GM23338 (cell line): Measurements from ENCODE around the gene CCNA2. TPM values are rescaled to one million over a fixed set of nuclear protein-coding genes. Genes with fewer than 3 reads are reported as not detected.

Experiments
- ATAC-seq: fragments of 200-7000 bp; cut with Tn5 transposase; 3 replicates; pipeline ENCODE4 v1.9.1; 2020
- DNase-seq: peaks from one replicate; pipeline ENCODE4 v3.0.0-alpha.2; 2015; ENCODE audit warnings: low spot score
- H2AFZ ChIP-seq: fragments of 200-600 bp; sonication (generic); 2 replicates; pipeline ENCODE4 v1.8.0; 2016; ENCODE audit warnings: antibody characterized with exemption, mild to moderate bottlenecking, moderate library complexity
- H3F3A ChIP-seq: fragments of 200-600 bp; sonication (generic); replicated peaks from 2 replicates; pipeline ENCODE4 v1.8.0; 2017; ENCODE audit warnings: antibody characterized with exemption, mixed run types, low read depth
- H3K27ac ChIP-seq: fragments of 200-600 bp; sonication (generic); 2 replicates; pipeline ENCODE4 v1.6.1; 2016; ENCODE audit warnings: low read depth
- H3K27me3 ChIP-seq: fragments of 200-600 bp; sonication (generic); 2 replicates; pipeline ENCODE4 v1.8.0; 2016; ENCODE audit warnings: mild to moderate bottlenecking, mixed run types, moderate library complexity; ENCODE audit not compliant: insufficient read depth
- H3K36me3 ChIP-seq: fragments of 200-600 bp; sonication (generic); 2 replicates; pipeline ENCODE4 v1.8.0; 2016; ENCODE audit warnings: mild to moderate bottlenecking; ENCODE audit not compliant: insufficient read depth
- H3K4me1 ChIP-seq: fragments of 200-600 bp; sonication (generic); 2 replicates; pipeline ENCODE4 v1.8.0; 2016; ENCODE audit warnings: mild to moderate bottlenecking, moderate library complexity; ENCODE audit not compliant: insufficient read depth
- H3K4me2 ChIP-seq: fragments of 200-600 bp; sonication (generic); 2 replicates; pipeline ENCODE4 v1.7.1; 2017; ENCODE audit warnings: mixed run types
- H3K4me3 ChIP-seq: fragments of 200-600 bp; sonication (generic); 2 replicates; pipeline ENCODE4 v1.6.1; 2016; ENCODE audit warnings: mixed run types
- H3K79me2 ChIP-seq: fragments of 200-600 bp; sonication (generic); replicated peaks from 2 replicates; pipeline ENCODE4 v1.8.0; 2017; ENCODE audit warnings: mild to moderate bottlenecking; ENCODE audit not compliant: insufficient read depth
- H3K9me2 ChIP-seq: fragments of 200-600 bp; sonication (generic); 2 replicates; pipeline ENCODE4 v1.8.0; 2017; ENCODE audit not compliant: insufficient read depth
- H4K20me1 ChIP-seq: fragments of 200-600 bp; sonication (generic); replicated peaks from 2 replicates; pipeline ENCODE4 v1.8.0; 2017; ENCODE audit warnings: mild to moderate bottlenecking; ENCODE audit not compliant: insufficient read depth
- H3K27ac Mint-ChIP-seq: 2 replicates; pipeline ENCODE4 v1.8.0; 2020; ENCODE audit warnings: inconsistent platforms, mild to moderate bottlenecking, moderate library complexity, mixed read lengths
- H3K27me3 Mint-ChIP-seq: 3 replicates; pipeline ENCODE4 v1.8.0; 2022; ENCODE audit warnings: low read depth, mild to moderate bottlenecking, moderate library complexity, mixed read lengths, inconsistent platforms; ENCODE audit not compliant: insufficient read depth, poor library complexity
- H3K36me3 Mint-ChIP-seq: 3 replicates; pipeline ENCODE4 v1.8.0; 2021; ENCODE audit warnings: low read depth, mild to moderate bottlenecking, inconsistent platforms, moderate library complexity, mixed read lengths
- H3K4me1 Mint-ChIP-seq: 3 replicates; pipeline ENCODE4 v1.8.0; 2020; ENCODE audit warnings: mild to moderate bottlenecking, inconsistent platforms, mixed read lengths
- H3K4me3 Mint-ChIP-seq: 3 replicates; pipeline ENCODE4 v1.8.0; 2021; ENCODE audit warnings: moderate library complexity, mild to moderate bottlenecking, inconsistent platforms, mixed read lengths
- H3K9me3 Mint-ChIP-seq: 3 replicates; pipeline ENCODE4 v1.8.0; 2020; ENCODE audit warnings: moderate library complexity, mild to moderate bottlenecking, inconsistent platforms, mixed read lengths
- CREB1 ChIP-seq: fragments of 250-450 bp; sonication (Bioruptor Pico); IDR thresholded peaks from 2 replicates; pipeline ENCODE4 v1.5.0; 2020; ENCODE audit warnings: low read depth, mild to moderate bottlenecking, moderate library complexity
- CTCF ChIP-seq, 2 experiments: fragments of 200-600 bp in 1 of 2; sonication (generic) in 1 of 2; conservative IDR thresholded peaks; 2 replicates each; pipeline versions ENCODE4 v1.5.1 to v1.6.1; 2016 to 2017; ENCODE audit warnings: antibody characterized with exemption in 2 of 2, low read depth in 2 of 2, mild to moderate bottlenecking in 2 of 2, moderate library complexity in 1 of 2
- ETS1 ChIP-seq: IDR thresholded peaks from 2 replicates; pipeline ENCODE4 v1.6.1; 2016; ENCODE audit warnings: antibody characterized with exemption
- EZH2 ChIP-seq: fragments of 200-600 bp; sonication (generic); IDR thresholded peaks from one replicate; pipeline ENCODE4 v1.8.0; 2017; ENCODE audit warnings: antibody characterized with exemption, mild to moderate bottlenecking, low read depth; ENCODE audit not compliant: unreplicated experiment
- EZH2phosphoT487 ChIP-seq: fragments of 200-600 bp; sonication (generic); IDR thresholded peaks from one replicate; pipeline ENCODE4 v1.8.1; 2018; ENCODE audit warnings: antibody characterized with exemption; ENCODE audit not compliant: unreplicated experiment
- NANOG ChIP-seq: IDR thresholded peaks from 2 replicates; pipeline ENCODE4 v1.6.1; 2016; ENCODE audit warnings: antibody characterized with exemption, borderline replicate concordance
- POLR2AphosphoS5 ChIP-seq: IDR thresholded peaks from 2 replicates; pipeline ENCODE4 v1.6.1; 2016; ENCODE audit warnings: antibody characterized with exemption, low read depth
- REST ChIP-seq: IDR thresholded peaks from one replicate; pipeline ENCODE4 v1.6.1; 2018; ENCODE audit warnings: antibody characterized with exemption; ENCODE audit not compliant: unreplicated experiment
- STAT1 ChIP-seq: IDR thresholded peaks from one replicate; pipeline ENCODE4 v1.6.1; 2016; ENCODE audit warnings: antibody characterized with exemption; ENCODE audit not compliant: unreplicated experiment
- ZNF114 ChIP-seq: fragments of 250-450 bp; sonication (Bioruptor Pico); IDR thresholded peaks from 2 replicates; pipeline ENCODE4 v1.5.0; 2020; ENCODE audit warnings: mild to moderate bottlenecking, moderate library complexity
- polyA plus RNA-seq: library from polyadenylated mRNA; unstranded; fragments of >200 nt; fragmentation: Nextera tagmentation; extraction: Ambion mirVana; gene quantifications from 2 replicates; pipeline ENCODE4 v1.2.1, GENCODE V29; 2016
- total RNA-seq: library from RNA; depleted of rRNA; stranded (reverse); fragments of >200 nt; shearing (Covaris generic); gene quantifications from 2 replicates; pipeline ENCODE4 v1.2.3, GENCODE V29; 2014

Gene CCNA2
- total and polyA plus RNA-seq, 2 experiments from 2014 or later: 60.5 to 160 TPM

- H3K9me3 Mint-ChIP-seq: no peaks in the 10 kb centered on the region
- Histone ChIP-seq H3K9me2 (no peaks in the 10 kb centered on the region), H4K20me1 (no peaks in the 10 kb centered on the region), H3K79me2 (no peaks in the 10 kb centered on the region; the same call in 1 of the 2 replicates), H3K4me1 (no peaks in the 10 kb centered on the region), H3K4me3 (no peak overlapping the region), H3K4me2 (no peak overlapping the region), H3K27me3 (no peaks in the 10 kb centered on the region), H3F3A (no peaks in the 10 kb centered on the region), H3K36me3 (no peaks in the 10 kb centered on the region; the same call in 1 of the 2 replicates), H3K27ac (no peak overlapping the region), H2AFZ (no peak overlapping the region)
- H3K27ac Mint-ChIP-seq: peak overlapping the region; percentile 21; the same call in 1 of the 2 replicates
- H3K27me3 Mint-ChIP-seq: no peaks in the 10 kb centered on the region
- H3K36me3 Mint-ChIP-seq: peaks cover 19% of the 10 kb centered on the region
- no peak overlapping the region for H3K4me3 Mint-ChIP-seq
- TF ChIP-seq ETS1: no peak
- no peak for TF ChIP-seq CTCF (conservative IDR thresholded peaks at IDR 0.05; ENCODE audit: low read depth in 2 of 2)
- no peak for TF ChIP-seq CREB1
- no peak for TF ChIP-seq REST
- no peak for TF ChIP-seq EZH2
- DNase-seq: peak; percentile 50
- peaks cover 6% of the 10 kb centered on the region; the same call in 2 of the 3 replicates for H3K4me1 Mint-ChIP-seq
- no peak; the same call in 2 of the 3 replicates for ATAC-seq
These were observed 40.1 kb upstream of the CCNA2 start for GRCh38 chr4:121863799-121864198.

DNA sequence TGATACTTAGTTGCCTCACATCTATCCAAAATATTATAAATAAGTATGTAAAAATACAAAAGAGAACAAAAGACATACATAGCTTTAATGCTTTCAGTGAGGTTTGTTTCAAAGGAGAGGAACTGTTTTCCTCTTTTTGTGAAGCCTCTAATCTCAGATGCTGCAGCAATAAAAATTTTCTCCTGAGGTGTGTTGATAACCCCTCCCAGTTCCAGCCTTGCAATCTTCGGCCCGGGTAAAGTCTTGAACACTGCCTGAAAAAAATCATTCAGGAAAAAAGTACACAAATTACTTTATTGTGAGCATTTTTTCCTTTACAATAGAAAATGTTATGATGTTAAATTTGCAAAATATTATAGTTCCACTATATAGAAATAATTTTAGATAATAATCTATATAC lies 37.7 kb upstream of the CCNA2 start:
- Histone ChIP-seq H3K4me3 (no peak overlapping the region), H3K27ac (no peak overlapping the region), H3K79me2 (no peaks in the 10 kb centered on the region), H3K27me3 (no peaks in the 10 kb centered on the region), H3K9me2 (no peaks in the 10 kb centered on the region), H4K20me1 (no peaks in the 10 kb centered on the region), H2AFZ (no peak overlapping the region), H3F3A (no peaks in the 10 kb centered on the region), H3K4me1 (no peaks in the 10 kb centered on the region), H3K36me3 (no peaks in the 10 kb centered on the region; the same call in 1 of the 2 replicates), H3K4me2 (no peak overlapping the region)
- DNase-seq (no peak), ATAC-seq (no peak)
- Mint-ChIP-seq H3K36me3 (peaks cover 9% of the 10 kb centered on the region), H3K27me3 (no peaks in the 10 kb centered on the region), H3K4me3 (no peak overlapping the region), H3K27ac (no peak overlapping the region), H3K9me3 (no peaks in the 10 kb centered on the region), H3K4me1 (peaks cover 3% of the 10 kb centered on the region; the same call in 1 of the 3 replicates)
- TF ChIP-seq POLR2AphosphoS5 (no peak), EZH2phosphoT487 (no peak), ZNF114 (CRISPR knock-in tag) (no peak), NANOG (no peak), ETS1 (no peak), STAT1 (no peak), CTCF (conservative IDR thresholded peaks at IDR 0.05; ENCODE audit: low read depth in 2 of 2) (no peak), REST (no peak)
